Posterior cingulate gyrus (tissue), 11 donors: ENCODE data around the gene RAB3A.
"Not testable (repeated sequence)": the region's sequence is repeated elsewhere in the genome, so short reads cannot be mapped to it uniquely, and the experiment has no call there.

Experiments
- DNase-seq, 10 donors: peaks; one replicate each; pipeline versions ENCODE4 v3.0.0 to v3.0.0-alpha.2; 2020 to 2021; ENCODE audit warnings: mixed read lengths in 3 of 10
- intact Hi-C: fragments of 100-400 bp; cut with DNase I; formaldehyde crosslinking; loops from one replicate; pipeline ENCODE4 v1.15.1; 2023

Gene RAB3A

GRCh38 chr19:18224525-18225354 lies 20.9 kb upstream of the RAB3A start:
- intact Hi-C loops, result no loop called here
- peak; percentile 83 to 99 (median 90) for DNase-seq

GRCh38 chr19:18223860-18224524 lies 20.1 kb upstream of the RAB3A start:
- peak in 2 of 10 donors; percentile 22 to 33 for DNase-seq
- intact Hi-C loops, result no loop called here

GRCh38 chr19:18221815-18222725 lies 18.2 kb upstream of the RAB3A start:
- intact Hi-C loops, result no loop called here

GRCh38 chr19:18220632-18221275 lies 16.9 kb upstream of the RAB3A start:
- intact Hi-C loops, result no loop called here
- DNase-seq, result no peak

More at GRCh38 chr19:18221815-18222725, 18.2 kb upstream of the RAB3A start:
- no peak for DNase-seq

GRCh38 chr19:18219911-18220631 lies 16.2 kb upstream of the RAB3A start:
- intact Hi-C loops, result loop anchor here (10.0 kb wide), 1 partner anchor 175 kb away; the partner anchor contains the start of gene LRRC25
- no peak for DNase-seq

- intact Hi-C loops, result loop anchor here (10.0 kb wide), 1 partner anchor 176 kb away; the partner anchor contains the start of gene LRRC25
- DNase-seq, result no peak
These were observed 14.8 kb upstream of the RAB3A start for GRCh38 chr19:18218600-18218999.

- DNase-seq, result no peak
- intact Hi-C loops, result loop anchor here (10.0 kb wide), 1 partner anchor 177 kb away; the partner anchor contains the start of gene LRRC25
These were observed 14.3 kb upstream of the RAB3A start for GRCh38 chr19:18218159-18218558.

- DNase-seq, result no peak
- intact Hi-C loops, result loop anchor here (10.0 kb wide), 1 partner anchor 178 kb away; the partner anchor contains the start of gene LRRC25
These were observed 12.9 kb upstream of the RAB3A start for GRCh38 chr19:18216789-18217188.

GRCh38 chr19:18214779-18215433 lies 11.1 kb upstream of the RAB3A start:
- DNase-seq, result no peak
- intact Hi-C loops, result loop anchor here (10.0 kb wide), 1 partner anchor 180 kb away; the partner anchor contains the start of gene LRRC25

- intact Hi-C loops, result loop anchor here (10.0 kb wide), 1 partner anchor 183 kb away; the partner anchor contains the start of gene LRRC25
- DNase-seq, result no peak
These were observed 7.8 kb upstream of the RAB3A start for GRCh38 chr19:18211683-18212082.

GRCh38 chr19:18209912-18210311 lies 6.1 kb upstream of the RAB3A start:
- intact Hi-C loops, result loop anchor here (5.0 to 10.0 kb wide), 2 partner anchors 117 to 185 kb away; partner anchors contain the start of gene LRRC25
- DNase-seq, result not testable (repeated sequence)

- intact Hi-C loops, result loop anchor here (5.0 kb wide), 1 partner anchor 119 kb away; no protein-coding TSS in a partner anchor
- DNase-seq, result peak in 1 of 10 donors; percentile 32
These were observed 4.5 kb upstream of the RAB3A start for GRCh38 chr19:18208098-18208951.

- intact Hi-C loops, result loop anchor here (5.0 kb wide), 1 partner anchor 121 kb away; no protein-coding TSS in a partner anchor
- DNase-seq, result no peak
These were observed 2.2 kb upstream of the RAB3A start for GRCh38 chr19:18206018-18206417.

GRCh38 chr19:18205200-18205892 lies 1.5 kb upstream of the RAB3A start:
- peak; percentile 72 to 97 (median 78) for DNase-seq
- intact Hi-C loops, result loop anchor here (2.0 to 5.0 kb wide), 3 partner anchors 47 to 122 kb away; partner anchors contain the start of gene JUND

GRCh38 chr19:18204394-18205199 lies 755 bp upstream of the RAB3A start:
- peak in 1 of 10 donors; percentile 35 for DNase-seq
- intact Hi-C loops, result loop anchor here (2.0 to 5.0 kb wide), 3 partner anchors 48 to 123 kb away; partner anchors contain the start of gene JUND
